Stimulated activated naive CD8-positive, alpha-beta T cell treated with anti-CD3 and anti-CD28 coated beads, Interleukin-15, Interleukin-2, amounts not matched to agents 100 U/mL and 50 U/mL, for 24 hours (primary cell): ENCODE data around the gene HSPA9.
A peak's percentile ranks its signal among the peaks of the same experiment; 100 is the strongest.

Source experiments
- ATAC-seq: fragments of 150-1000 bp; cut with Tn5 transposase; one replicate; pipeline ENCODE4 v1.10.0; 2021
- DNase-seq: peaks from one replicate; pipeline ENCODE4 v3.0.0; 2021

Gene HSPA9

GRCh38 chr5:138575194-138576015 is at the start of gene HSPA9:
Gene HSPA9 (minus strand): TSS chr5:138575401. CDS start chr5:138575318, 83 bp downstream.
- ATAC-seq: peak; percentile 92

DNA sequence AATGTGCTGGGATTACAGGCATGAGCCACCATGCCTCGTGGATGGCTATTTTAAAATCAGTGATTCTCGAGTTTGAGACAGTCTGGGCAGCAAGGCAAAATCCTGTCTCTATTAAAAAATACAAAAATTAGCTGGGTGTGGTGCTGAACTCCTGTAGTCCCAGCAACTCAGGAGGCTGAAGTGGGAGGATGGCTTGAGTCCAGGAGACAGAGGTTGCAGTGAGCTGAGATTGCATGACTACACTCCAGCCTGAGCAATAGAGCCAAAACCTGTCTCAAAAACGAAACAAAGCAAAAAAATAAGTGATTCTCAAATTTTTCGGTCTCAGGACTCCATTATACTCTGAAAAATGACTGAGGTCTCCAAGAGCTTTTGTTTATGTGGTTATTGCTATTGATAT is 47.9 kb upstream of the HSPA9 start:
- ATAC-seq: no peak
- DNase-seq: no peak

More at GRCh38 chr5:138575194-138576015, at the start of gene HSPA9:
- DNase-seq: peak; percentile 96

GRCh38 chr5:138622051-138622450 is 46.9 kb upstream of the HSPA9 start:
- DNase-seq: no peak
- ATAC-seq: no peak

DNA sequence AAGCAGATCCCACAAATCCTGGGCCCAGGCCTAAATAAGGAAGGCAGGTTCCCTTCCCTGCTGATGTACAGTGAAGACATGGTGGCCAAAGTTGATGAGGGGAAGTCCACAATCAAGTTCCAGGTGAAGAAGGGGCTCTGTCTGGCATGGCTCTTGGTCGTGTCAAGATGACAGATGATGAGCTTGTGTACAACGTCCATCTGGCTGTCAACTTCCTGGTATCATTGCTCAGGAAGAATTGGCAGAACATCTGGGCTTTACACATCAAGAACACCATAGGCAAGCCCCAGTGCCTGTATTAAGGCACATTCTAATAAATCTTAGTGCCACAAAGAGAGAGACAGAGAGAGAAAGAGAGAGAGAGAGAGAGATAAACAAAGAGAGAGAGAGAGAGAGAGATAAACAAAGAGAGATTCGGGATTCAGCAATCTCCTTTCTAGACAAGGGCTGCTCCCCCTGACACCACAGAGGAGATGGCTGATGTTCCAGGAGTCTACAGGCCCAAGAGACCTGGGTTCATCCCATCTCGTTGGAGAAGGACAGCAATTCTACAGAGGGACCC is 45.5 kb upstream of the HSPA9 start:
- ATAC-seq: no peak
- no peak for DNase-seq

DNA sequence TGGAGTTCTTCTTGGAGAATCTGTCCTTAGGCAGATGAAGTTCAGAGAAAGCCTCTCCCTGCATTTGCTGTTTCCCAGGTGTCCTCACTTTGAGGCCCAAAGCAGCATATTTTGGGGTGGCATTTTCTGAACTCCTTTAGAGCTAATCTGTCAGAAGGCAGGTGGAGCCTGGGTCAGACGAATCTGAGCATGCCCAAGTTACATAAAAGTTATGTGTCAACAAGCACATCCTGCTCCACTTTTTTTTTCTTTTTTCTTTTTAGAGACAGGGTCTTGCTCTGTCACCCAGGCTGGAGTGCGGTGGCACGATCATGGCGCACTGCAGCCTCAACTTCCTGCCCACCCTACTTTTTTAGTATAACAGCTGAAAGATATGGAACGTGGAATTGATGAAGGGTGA is 41.3 kb upstream of the HSPA9 start:
- ATAC-seq (no peak), DNase-seq (no peak)

DNA sequence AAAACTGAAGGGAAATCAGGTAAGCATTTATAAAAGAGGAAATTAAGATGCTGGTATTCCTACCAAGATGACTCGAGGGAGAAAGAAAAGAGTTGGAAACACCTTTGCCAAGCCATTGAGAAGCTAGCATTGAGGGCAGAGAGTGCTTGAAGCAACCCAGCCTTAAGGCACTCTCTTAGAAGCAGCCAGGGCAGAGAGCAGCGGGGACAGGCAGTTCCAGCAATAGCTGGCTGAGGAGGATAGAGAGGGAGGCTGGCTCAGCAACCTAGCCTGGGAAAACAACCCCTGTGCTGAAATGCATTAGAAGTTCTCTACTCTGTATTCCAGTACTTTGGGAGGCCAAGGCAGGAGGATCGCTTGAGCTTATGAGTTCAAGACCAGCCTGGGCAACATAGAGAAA is 40.3 kb upstream of the HSPA9 start:
- DNase-seq (no peak), ATAC-seq (no peak)

DNA sequence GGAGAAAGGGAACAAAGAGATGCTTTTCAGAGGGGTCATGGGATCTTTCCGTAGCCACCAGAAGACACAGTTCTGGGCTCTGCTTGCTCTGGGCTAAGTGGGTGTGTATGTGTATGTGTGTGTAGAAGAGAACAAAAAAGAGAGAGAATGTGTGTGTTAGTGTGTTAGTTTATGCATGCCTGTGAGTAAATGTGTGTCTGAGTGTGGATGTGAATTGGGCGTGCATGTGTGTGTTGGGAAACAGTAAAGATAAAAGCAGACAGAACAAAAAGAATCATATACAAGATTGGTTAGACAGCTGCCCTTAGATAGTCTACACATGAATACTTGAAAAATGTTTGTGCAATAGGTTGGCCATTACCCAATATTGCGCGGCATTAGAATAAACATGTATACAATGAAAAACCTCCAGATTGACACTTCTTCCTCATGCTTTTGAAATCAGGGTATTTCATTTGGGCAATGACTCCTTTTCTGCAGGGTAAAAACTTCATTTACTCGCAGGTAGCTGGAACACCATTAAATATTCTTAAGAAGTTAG is 36.5 kb upstream of the HSPA9 start:
- DNase-seq (no peak), ATAC-seq (no peak)

GRCh38 chr5:138610918-138611677 is 35.9 kb upstream of the HSPA9 start:
- ATAC-seq (peak; percentile 44), DNase-seq (peak; percentile 8)

DNA sequence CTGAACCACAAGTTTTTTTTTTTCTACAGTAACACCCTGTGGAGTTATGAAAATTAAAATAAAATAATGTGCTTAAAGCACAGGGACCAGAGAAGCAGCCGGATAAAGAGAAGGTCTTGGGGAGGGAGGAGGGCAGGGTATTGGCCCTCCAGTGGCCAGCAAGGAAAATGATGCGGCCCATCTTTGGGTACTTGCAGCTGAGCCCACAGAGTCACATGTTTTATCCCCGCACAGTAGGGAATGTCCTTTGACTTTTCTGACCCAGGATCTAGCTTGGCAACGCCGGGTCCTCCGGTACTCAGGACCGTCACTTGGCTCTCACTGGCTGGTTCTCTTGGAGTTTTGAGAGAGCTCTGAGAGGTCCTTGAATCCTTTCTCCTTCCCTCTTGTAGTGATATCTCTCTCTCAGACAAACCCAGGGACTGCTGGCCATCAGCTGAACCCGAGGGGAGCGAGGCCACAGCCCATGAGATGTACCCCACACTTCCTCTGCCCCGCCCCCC is 35.3 kb upstream of the HSPA9 start:
- no peak for DNase-seq
- no peak for ATAC-seq

DNA sequence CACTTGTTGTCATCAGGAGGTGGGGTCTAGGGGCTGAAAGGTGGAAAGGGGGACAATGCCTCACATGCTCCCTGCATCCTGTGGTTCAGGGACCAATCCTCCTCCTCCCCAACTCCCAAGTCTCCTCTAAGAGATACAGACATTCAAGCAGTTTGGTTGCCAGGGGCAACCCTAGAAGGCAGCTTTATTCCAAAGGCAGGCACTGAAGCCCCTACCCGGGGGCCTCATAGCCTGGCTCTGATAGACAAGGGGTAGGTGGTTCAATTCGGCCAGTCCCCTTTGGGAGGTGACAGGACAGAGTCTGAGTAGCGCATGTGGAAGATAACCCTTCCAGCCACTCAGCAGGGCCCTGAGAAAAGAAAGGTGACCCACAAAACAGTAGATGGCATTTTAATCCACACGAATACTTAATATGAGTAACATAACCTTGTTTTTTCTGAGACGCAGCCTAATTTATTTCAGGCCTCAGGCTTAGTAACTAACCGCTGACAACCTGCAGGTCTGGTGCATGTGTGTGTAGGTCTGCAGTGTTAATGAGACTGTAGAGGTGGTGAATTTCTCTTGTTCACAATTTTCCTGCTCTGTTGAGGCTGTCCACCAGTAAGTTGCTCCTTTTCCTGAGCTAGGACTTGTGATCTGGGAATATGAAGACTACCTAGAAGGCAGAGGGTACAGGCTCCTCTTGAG is 31.3 kb upstream of the HSPA9 start:
- no peak for DNase-seq

GRCh38 chr5:138605254-138605972 is 30.2 kb upstream of the HSPA9 start:
- DNase-seq (no peak), ATAC-seq (no peak)

More for the DNA sequence above, 31.3 kb upstream of the HSPA9 start:
- ATAC-seq: no peak

GRCh38 chr5:138604176-138604785 is 29.1 kb upstream of the HSPA9 start:
- DNase-seq: no peak
- ATAC-seq: no peak

DNA sequence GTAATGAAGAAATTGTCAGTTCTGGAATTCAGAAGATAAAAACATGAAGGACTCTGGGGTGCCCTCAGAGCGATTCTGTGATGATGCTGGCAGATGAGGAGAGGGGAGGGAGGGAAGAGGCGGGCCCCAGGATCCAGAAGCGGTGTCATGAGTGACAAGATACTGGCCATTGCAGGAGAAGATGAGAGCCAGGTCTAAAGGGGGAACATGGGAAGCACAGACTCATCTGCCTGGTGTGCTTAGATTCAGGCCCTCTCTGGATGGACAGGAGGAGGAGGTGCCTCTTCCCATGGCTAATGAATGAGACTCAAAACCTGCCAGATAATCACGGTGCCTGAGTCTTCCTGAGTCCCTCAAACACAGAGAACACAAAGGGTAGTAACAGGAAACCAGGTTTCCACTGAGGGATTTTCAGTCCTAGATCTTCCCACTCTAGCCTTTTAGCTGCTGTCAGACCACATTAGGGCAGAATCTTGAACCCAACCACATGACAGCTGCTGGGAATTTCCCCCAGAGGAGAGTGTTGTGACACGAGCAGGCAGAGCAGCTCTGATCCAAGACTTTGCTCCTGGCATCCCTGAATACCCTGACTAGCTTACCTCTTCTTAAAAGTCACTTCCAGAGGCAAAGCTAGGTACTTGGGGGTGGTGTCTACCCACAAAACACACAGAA is 28.2 kb upstream of the HSPA9 start:
- DNase-seq (peak; percentile 37), ATAC-seq (peak; percentile 91)

DNA sequence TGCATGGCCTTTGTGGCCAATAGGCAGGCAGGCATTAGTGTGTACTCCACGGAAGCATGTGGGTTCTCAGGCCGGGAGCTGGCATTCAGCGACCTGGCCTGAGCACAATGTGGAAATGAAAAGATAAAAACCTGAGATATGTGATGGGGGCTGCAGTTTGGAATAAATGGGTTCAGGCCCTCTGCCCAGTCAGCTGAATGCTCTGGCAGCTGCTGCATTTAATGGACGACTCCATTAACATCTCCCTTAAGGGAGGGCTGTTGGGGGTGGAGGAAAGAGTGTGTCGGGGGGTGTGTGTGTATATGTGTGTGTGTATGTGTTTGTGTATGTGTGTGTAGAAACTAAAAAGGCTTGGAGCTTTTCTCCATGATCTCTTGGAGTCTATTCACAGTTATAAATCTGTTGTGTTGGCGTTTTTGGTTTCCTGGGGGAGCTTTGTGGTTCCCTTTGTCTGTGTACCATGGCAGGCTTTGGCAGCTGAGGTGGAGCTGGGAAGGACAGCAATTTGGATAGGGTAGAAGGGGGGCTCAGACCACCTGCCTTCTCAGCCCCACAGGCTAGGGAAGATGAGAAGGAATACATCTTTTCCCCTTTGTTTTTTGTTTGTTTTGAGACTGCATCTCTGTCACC is 27.3 kb upstream of the HSPA9 start:
- DNase-seq (no peak), ATAC-seq (no peak)

- no peak for ATAC-seq
- DNase-seq: no peak
Measured at GRCh38 chr5:138601444-138601843, 26.2 kb upstream of the HSPA9 start.

GRCh38 chr5:138600446-138600845 is 25.2 kb upstream of the HSPA9 start:
- ATAC-seq: no peak

GRCh38 chr5:138597661-138598400 is 22.6 kb upstream of the HSPA9 start:
- ATAC-seq (peak; percentile 28), DNase-seq (no peak)

More at GRCh38 chr5:138600446-138600845, 25.2 kb upstream of the HSPA9 start:
- DNase-seq: no peak

GRCh38 chr5:138596105-138596881 is 21.1 kb upstream of the HSPA9 start:
- DNase-seq (no peak), ATAC-seq (no peak)
